NCI-H2029 treated with DMSO at 0.1 percent for 48 hours (cell line): Measurements from ENCODE around the gene PIP5K1B.

Experiments
- DNase-seq: peaks from one replicate; lab custom pipeline; 2025; lab: John Stamatoyannopoulos, UW

Gene PIP5K1B

DNA sequence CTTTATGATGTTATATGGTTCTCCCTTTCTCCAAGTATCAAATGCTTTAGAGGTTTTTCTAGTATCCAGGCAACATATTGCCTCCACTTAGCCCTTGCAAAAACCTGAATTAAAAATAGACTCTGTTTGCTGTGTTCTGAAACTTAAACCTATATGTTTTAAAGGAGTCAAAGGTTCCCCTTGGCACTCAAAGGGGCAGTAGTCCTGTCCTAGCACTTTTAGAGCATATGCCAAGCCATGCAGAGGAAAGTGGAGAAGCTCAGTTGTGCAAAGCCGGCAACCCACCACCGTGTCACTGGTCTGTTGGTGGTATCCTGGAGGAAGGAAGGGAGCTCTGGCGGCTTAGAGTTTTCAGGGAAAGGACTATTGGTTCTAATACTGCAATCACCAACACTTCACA lies 154.3 kb downstream of the PIP5K1B start:
- no peak for DNase-seq

DNA sequence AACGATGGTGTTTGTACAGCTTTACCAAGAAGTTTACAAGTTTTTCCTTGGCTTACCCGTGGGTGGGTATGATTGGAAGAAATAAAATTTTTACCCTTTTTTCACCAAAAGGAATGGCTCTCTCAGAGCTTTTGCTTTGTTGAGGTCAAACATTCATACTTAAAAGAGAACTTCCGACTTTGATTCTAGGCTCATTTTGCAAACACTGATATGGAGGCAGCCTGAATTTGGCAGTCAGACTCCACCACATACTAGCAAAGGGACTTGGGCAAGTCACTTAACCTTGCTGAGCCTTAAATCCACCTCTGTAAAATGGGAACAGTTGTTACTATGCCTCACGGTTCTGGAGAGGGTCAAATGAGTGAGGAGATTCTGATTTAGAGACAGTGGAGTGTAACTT lies 155.4 kb downstream of the PIP5K1B start:
- DNase-seq: no peak

DNA sequence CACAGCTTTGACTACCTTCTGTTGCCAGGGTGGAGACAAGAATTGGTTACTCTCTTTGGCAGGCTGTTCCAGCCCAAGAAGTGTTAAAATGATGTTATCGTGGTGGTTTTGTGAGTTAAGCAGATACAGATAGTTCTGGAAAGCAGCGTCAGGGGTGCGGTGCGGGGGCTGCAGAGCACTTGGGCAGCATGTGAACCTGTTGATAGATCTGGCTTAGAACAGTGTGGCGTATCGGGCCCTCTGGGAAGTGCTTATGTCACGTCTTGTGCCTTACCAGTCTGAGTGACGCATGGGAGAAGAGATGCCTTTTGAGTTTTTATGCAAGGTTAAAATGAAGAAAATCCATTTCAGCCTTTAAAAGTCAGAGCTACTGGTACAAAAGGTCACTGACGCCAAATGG lies 156.4 kb downstream of the PIP5K1B start:
- DNase-seq: no peak

DNA sequence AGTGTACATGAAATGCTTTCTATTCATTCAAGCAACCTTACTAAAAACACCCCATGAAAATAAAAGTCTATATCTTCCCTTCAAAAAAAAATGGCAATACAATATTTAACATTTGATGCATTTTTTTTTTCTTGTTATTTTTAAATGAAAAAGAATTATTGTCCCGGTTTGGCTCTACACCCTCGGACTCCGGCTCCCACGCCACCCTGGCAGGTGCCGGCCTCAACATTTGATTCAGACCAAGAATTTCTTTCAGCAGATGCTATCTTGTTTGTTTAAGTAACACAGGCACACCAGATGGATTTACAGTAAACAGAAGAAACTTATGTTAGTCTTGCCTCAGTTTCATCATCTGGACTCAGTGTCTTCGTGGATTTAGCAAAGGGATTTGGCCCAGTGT lies 162.0 kb downstream of the PIP5K1B start:
- no peak for DNase-seq

DNA sequence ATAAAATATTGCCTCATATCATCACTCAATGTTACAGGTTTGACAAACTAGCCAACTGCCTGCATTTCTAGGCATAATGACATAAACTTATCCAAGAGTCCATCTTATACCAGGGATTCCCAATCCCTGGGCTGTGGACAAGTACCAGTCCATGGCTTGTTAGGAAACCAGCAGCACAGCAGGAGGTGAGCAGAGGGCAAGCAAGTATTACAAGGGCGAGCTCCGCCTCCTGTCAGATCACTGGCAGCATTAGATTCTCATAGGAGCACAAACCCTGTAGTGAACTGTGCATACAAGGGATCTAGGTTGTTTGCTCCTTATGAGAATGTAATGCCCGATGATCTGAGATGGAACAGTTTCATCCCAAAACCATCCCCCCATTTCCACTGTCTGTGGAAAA lies 164.0 kb downstream of the PIP5K1B start:
- DNase-seq: no peak

DNA sequence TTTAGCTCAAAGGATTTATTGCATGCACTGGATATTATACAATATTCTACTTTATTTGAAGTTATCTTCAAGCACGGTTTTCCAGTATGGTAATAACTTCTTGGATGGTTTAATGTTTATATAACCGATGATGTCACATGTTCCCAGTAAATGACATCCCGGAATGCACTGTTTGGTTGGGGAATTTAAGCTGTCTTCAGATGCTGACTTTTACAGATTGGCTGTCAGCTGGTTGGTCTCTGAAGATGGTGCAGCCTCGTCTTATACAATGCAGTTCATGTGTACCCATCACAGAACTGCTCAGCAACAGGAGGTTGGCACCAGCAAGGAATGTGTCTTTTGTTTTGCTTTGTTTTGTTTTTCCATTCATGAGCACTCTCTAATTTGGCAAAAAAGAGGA lies 165.0 kb downstream of the PIP5K1B start:
- no peak for DNase-seq

DNA sequence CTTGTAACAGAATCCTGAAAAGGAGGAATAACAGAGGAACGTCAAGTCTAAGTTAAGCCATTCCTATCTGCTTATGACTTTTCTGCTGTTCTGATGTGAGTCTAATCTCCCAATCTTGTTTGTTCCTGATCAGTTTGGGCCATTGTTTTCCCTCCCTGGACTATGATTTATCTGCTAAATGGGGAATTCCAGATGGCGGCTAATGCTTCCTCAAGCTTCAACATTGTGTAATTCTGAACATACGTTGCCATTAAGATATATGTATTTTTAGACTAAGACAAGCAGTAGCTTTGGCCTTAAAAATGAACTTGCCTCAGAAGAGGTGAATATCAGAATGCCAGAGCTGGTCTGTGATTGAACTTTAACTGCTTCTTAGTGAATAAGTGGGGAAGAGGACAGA lies 166.2 kb downstream of the PIP5K1B start:
- no peak for DNase-seq

DNA sequence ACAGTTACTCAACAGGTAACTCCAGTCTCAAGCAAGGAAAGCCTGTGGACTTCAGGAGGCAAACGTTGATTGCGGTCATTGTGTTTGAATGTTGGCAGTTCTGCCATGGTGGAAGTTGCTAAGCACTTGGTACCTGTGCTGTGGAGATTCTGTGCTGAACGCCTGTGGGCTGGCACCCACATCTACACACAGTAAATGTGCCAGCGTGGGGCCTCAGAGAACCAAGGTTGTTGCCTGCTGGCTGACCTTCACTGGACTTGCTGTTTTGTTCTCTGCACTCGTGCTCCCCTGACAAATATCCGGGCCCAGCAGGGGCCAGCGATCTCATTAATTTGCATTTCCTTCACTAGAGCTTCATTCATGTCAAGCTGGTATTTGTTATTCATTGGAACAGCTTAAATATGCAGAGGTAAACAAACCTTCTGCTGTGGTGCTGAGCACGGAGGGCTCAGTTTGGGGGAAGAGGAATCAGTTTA lies 167.0 kb downstream of the PIP5K1B start:
- DNase-seq: no peak

DNA sequence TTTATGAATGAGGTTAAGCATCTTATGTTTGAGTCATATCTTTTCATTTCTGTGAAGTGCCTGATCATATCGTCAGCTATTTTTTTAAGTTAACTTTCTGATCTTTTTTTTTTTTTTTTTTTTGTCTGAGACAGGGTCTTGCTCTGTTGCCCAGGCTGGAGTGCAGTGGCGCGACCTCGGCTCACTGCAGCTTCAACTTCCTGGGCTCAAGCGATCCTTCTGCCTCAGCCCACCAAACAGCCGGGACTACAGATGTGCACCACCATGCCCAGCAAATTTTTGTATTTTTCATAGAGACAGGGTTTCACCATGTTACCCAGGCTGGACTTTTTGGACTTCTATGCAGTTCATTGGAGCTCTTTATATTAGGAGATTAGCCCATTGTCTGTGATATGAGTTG lies 168.1 kb downstream of the PIP5K1B start:
- DNase-seq: no peak

DNA sequence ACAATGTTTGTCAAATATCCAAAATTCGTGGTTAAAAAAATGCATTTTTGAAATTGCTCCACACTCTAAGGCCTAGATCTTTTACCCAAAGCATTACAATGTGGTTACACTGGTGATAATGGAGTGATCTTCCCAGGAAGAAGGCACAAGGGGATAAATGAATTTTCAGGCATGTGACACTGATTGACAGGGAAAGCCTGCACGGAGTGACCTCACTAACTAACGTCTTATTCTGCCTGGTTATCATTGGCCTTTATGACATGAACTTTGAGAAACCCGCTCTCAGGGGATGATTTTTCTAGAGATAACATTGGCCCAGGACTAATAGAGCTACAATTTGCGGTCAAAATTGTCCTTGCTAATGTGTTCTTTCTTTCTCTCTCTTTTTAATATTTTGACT lies 171.2 kb downstream of the PIP5K1B start:
- DNase-seq: no peak

DNA sequence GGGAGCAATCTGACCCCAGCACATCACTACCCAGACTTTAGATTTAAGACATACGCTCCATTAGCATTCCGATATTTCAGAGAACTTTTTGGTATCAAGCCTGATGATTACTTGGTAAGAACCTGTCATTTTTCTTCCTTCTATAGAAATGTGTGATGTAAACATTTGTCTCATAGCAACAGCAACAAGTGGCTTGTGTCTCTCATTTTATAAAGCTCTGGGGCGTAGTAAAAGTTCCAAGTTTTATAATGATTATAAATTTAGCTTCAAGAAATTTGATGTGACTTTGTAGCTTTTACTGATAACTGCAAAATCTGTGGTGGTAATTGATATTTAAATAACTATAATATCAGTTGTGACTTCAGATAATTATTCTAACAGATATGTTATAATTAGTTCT lies 171.6 kb downstream of the PIP5K1B start:
- no peak for DNase-seq

DNA sequence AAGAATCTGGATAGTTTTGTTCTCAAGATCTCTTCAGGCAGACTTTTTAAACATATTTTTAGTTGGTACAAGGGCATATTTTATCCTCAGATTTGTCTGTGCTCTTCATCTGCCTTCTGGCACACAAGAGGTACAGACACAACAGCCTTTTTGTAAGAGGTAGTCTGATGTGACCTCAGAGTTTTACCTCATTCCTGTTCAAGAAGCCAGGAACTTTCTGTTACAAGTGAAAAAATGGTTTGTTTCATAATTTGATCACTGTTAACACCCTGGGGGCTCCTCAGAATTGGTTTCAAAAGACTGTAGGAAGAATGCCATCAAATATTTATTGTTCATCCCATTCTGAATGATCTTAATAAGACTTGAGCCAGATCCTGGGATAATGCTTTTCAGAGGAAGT lies 172.2 kb downstream of the PIP5K1B start:
- DNase-seq: no peak

DNA sequence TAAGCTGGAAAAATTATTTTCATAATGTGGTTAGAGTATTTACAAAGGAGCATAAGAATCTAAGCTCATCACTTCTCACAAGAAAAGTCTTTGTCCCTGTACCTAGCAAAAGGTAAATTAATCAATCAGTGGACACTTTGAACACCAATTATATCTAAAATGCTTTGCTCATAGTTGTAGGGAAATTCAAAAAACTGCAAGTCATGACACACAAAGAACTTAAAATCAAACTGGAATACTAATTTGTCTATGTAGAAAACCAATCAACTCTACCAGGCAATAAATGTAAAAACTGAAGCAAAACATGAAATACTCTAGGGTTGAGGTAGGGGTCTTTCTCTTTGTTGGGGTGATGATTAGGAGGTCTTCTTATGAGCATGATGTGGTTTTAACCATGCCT lies 173.4 kb downstream of the PIP5K1B start:
- no peak for DNase-seq

DNA sequence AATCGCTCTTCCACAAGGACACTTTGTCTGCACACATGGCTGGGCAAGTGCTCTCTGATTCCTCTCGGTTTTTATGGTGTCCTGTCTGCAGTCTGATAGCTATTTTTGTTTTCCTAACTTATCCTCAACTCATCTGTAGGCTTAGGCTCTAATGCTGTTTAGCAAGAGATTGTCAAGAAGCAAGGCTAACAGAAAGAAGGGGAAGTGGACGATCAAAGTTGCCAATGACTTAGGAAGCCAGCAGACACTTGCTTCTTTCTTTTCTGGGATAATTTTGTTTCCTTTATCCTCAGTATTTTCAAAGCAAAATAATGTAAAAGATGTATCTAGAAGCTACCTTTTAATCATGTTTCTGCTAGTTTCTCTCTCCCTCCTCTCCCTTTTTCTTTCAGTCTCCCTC lies 178.2 kb downstream of the PIP5K1B start:
- no peak for DNase-seq

DNA sequence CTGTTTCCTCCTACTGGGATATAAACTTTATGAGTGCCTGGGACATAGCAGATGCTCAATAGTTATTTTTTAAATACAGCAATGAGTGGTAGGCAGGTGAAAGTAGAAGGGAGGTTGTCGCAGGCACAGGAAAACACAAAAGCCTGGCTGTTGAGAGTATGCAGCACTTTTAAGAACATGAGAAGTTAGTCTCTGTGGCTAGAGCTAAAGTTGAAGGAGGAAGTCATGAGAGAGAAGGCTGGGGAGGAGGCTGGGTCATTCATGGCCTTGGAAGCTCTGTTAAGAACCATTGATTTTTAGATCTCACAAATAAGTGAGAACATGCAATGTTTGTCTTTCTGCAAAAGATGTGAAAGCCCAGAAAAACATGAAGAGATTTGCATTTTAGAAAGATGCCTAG lies 182.2 kb downstream of the PIP5K1B start:
- no peak for DNase-seq

DNA sequence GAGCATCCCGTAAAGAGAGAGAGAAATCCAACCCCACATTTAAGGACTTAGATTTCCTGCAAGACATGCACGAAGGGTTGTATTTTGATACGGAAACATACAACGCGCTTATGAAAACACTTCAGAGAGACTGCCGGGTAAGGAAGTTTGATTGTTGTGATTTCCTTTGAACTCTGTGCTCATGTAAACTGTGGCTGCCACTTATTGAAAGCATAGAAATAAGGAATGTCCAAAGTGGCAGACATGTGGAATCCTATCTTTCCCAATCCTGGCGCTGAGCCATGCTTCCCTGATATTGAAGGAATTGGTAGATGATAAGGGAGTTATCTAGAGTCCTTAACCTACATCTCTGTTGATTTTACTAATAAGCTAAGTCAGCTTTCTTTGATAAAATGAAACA lies 189.5 kb downstream of the PIP5K1B start:
- DNase-seq: no peak

DNA sequence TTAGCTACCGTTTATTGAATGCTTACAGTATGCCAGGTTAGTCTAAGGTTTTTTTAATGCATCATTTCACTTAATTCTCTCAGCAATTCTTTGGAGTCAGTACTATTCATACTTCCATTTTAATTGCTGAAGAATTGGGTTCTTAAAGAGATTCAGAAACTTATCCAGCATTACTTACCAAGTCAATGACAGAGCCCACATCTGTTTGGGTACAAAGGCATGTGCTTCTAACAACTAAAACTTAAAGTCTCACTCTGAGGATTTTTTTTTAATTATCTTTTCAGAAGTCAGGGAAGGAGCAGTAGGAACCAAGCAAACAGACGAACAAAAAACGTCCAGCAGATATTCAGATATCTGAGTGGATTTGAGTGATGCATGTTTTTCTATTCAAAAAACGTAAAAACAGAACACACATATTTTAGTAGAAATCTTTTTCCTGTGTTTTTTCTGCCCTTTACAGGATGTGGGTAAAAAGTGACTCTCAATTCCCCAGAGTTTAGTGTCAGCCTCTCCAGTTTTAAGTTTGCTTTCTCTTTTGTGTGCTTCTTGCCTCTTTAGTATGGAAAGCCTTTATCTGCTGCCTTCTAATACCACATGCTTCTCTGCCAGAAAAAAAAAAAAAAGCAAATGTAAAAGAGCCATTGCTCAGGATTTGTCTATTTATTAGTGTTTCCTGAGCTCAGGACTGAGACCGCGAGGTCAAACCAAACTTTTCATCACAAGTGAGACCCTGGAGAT lies 190.9 kb downstream of the PIP5K1B start:
- no peak for DNase-seq

DNA sequence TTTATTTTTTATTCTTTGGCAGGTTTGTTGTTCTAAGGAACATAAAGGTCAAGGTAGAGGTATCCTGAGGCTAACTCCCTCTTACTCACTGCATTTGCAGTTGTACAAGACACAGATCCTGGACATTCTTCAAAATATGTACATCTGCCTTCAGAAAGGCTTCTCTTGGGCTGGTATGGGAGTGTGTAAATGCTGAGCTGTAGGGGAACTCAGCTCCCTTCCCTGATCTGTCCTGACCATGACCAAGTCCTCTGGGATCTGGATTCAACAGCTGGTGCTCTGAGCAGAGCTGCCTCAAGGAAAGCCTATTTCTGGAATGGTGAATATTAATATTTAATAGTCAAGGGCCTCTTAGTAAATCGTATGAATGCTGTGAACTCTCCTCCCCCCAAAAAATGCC lies 191.4 kb downstream of the PIP5K1B start:
- DNase-seq: no peak

DNA sequence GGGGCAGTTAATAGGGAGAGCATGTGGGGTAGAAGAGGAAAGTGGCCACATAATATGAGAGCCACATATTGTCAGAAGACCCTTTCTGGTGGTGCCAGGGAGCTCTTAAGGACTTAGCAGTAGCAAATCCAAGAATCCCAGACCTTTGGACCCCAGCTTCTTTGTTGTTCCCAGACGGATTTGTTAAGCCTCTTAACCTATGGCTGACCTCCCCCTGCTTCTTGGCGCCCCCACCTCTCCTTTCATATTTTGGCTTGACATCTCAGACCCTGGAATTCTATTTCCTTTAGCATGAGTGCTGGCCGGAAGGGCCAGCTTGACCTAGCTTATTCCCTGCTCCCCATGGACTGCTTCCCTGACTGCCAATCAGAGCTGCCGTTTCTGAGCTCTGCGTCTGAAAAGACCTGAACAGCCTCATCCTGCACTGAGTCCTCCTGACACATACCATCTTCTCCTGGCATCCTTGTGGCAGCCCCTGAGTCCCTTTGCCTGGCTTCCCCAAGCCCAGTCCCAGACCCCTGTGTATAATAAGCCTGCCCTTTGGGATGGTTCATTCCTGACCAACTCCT lies 192.6 kb downstream of the PIP5K1B start:
- DNase-seq: no peak

DNA sequence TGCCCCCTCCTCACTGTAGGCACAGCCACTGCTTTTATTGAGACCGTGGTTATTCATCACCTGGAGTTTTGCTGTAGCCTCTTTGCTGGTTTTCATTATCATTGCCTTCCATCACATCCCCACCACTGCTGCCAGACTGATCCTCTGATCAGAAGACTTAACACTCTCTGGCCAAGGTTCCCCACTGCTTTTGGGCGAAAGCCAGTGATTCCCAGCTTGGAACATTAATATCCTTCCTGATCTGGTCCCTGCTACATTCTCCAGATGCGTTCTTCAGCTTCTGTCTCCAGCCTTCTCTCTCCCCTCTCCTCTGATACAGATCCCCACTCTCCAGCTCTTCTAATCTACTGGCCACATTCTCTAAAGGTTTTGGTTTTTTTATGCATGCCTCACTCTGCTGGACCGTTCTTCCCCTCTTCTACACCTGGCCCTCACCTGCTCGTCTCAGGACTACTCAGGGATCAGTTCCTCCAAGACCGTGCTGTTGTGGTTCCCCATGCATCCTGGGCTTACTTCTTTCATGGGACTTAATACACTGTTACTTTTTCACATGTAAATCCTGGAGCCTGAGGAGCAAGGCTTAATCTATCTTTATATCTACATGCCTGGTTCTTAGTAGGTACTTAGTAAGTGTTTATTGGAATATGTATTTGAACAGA lies 193.9 kb downstream of the PIP5K1B start:
- DNase-seq: no peak

DNA sequence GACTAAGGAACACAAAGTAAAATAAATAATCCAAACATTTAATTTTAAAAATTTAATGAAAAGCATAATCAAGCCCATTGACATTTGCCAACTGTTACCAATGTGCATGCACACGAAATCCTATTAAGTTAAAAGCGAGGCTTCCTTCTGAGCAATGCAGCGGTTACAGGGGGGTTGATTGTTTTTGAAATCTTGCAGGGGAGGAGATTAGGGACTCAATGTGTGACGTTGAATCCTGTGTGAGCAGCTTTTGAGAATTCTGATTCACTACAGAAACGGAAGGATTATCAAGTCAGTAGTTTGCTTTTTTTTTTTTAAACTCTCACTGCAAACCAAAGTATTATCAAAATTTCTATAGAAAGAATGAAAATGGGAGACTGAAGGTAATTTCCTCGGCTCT lies 199.4 kb downstream of the PIP5K1B start:
- no peak for DNase-seq

DNA sequence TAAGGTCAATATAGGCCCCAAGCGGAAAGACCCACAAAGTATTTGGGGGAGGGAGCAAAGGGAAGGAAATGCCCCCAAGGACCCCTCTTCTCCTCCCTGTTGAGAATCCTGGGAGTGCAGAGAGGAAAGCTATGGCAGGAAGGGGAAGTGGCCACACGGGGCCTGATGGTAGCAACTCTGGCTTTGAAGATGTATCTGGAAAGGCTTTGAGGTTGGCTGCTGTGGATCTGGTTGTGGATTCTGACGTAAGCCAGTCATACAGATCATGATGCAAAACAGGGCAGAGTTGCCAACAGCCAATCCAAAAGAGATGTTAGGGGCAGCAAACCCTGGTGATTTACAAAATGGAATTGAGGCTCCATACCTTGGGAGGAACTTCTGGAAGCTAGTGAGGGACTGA lies 200.1 kb downstream of the PIP5K1B start:
- DNase-seq: no peak

DNA sequence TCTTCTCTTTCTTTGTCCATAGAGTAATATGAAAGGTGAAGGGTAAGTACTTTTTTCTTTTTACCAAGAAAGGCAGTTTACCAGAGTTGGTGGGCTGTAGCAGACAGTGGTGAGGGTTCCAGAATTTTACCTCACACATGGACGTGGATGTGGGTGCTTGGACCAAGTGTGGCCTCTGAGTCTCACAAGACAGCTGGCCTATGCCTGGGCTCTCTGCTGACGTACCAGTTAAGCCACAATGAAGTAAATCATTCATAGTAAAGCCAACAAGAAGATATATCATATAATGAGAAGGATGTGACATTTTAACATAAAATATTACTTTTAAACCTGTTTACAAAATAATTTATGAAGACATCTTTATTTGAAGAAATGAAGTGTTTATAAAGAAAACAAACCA lies 202.9 kb downstream of the PIP5K1B start:
- DNase-seq: no peak

DNA sequence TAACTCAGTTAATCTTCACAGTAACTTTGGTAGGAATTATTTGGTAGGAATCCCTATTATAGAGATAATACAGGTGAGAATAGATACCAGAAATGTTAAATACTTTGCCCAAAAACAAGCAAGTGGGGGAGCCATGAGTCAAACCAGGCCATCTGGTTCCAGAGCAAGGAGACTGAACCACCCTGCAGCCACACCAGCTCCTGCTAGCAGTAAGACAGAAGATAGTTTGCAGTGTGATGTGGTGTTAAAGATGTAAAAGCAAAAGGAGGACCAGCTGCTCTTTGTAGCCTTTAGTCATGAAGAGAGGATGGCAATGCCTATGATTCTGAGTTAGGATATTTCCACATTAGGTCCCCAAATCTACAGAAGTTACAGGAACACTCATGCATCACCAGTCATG lies 207.5 kb downstream of the PIP5K1B start:
- DNase-seq: no peak
